A549 (cell line): ENCODE data around the gene FGD5. TPM values are rescaled to one million over a fixed set of nuclear protein-coding genes. Genes with fewer than 3 reads are reported as not detected.

Experiments used
- ATAC-seq, 2 experiments: fragments of 200-7000 bp in 1 of 2; fragments of >200 bp in 1 of 2; cut with Nextera tagmentation in 1 of 2; cut with Tn5 transposase in 1 of 2; 3 replicates each; pipeline versions ENCODE4 v1.8.0 to v1.9.1; 2018 to 2020; ENCODE audit warnings: mild to moderate bottlenecking in 1 of 2, moderate library complexity in 1 of 2
- CTCF ChIA-PET: fragments of 300-600 bp; sonication (Branson Sonifier 250); formaldehyde crosslinking; extraction: SDS; loops from one replicate; lab custom pipeline; 2021; ENCODE audit warnings: antibody characterized with exemption, inconsistent platforms; lab: Yijun Ruan, JAX
- POLR2A ChIA-PET: fragments of 350-600 bp; formaldehyde crosslinking; extraction: SDS; loops from one replicate; lab custom pipeline; 2021; ENCODE audit warnings: antibody characterized with exemption, inconsistent platforms; lab: Yijun Ruan, JAX
- DNase-seq, 2 experiments: peaks; one replicate each; pipeline versions ENCODE4 v3.0.0 to v3.0.0-alpha.2; 2011 to 2016; ENCODE audit warnings: low read depth in 1 of 2, low spot score in 1 of 2
- FAIRE-seq: peaks from 2 replicates; lab custom pipeline; 2011; peaks lifted over from hg19 to GRCh38; lab: Jason Lieb, UNC
- H3K27ac ChIP-seq, 2 experiments: fragments of >200 bp; sonication (Bioruptor Twin); formaldehyde crosslinking; 3 replicates each; pipeline ENCODE4 v1.5.1; 2016 to 2017
- H3K4me1 ChIP-seq: fragments of >200 bp; sonication (Bioruptor Twin); formaldehyde crosslinking; 3 replicates; pipeline ENCODE4 v1.6.1; 2016
- H3K4me2 ChIP-seq: fragments of >200 bp; sonication (Bioruptor Twin); formaldehyde crosslinking; 3 replicates; pipeline ENCODE4 v1.6.1; 2016
- H3K4me3 ChIP-seq: fragments of >200 bp; sonication (Bioruptor Twin); formaldehyde crosslinking; 3 replicates; pipeline ENCODE4 v1.5.1; 2016
- H3K9me3 ChIP-seq: fragments of >200 bp; sonication (Bioruptor Twin); formaldehyde crosslinking; 3 replicates; pipeline ENCODE4 v1.6.1; 2016
- CHD2 ChIP-seq: fragments of 150-350 bp; IDR thresholded peaks from 2 replicates; pipeline ENCODE4 v1.6.1; 2014; ENCODE audit warnings: low read length; ENCODE audit not compliant: partially characterized antibody
- EHF ChIP-seq: fragments of 250-450 bp; sonication (Bioruptor Pico); IDR thresholded peaks from 2 replicates; pipeline ENCODE4 v1.5.0; 2020; ENCODE audit warnings: mild to moderate bottlenecking
- EHMT2 ChIP-seq: fragments of 200-600 bp; sonication (generic); IDR thresholded peaks from 2 replicates; pipeline ENCODE4 v1.6.1; 2016; ENCODE audit warnings: antibody characterized with exemption, low read depth, mild to moderate bottlenecking, moderate library complexity
- GATA3 ChIP-seq: IDR thresholded peaks from 2 replicates; pipeline ENCODE4 v1.6.1; 2012; ENCODE audit warnings: borderline replicate concordance
- HOXB5 ChIP-seq: fragments of 250-450 bp; sonication (Bioruptor Pico); IDR thresholded peaks from 2 replicates; pipeline ENCODE4 v1.5.0; 2020; ENCODE audit warnings: mild to moderate bottlenecking, moderate library complexity
- JUNB ChIP-seq: fragments of >200 bp; sonication (Bioruptor Twin); formaldehyde crosslinking; IDR thresholded peaks from 2 replicates; pipeline ENCODE4 v1.6.1; 2016
- MAFK ChIP-seq: fragments of 450-650 bp; IDR thresholded peaks from 2 replicates; pipeline ENCODE4 v1.6.1; 2014; ENCODE audit not compliant: partially characterized antibody
- NPAS2 ChIP-seq: fragments of 250-450 bp; sonication (Bioruptor Pico); IDR thresholded peaks from 2 replicates; pipeline ENCODE4 v1.8.0; 2022; ENCODE audit warnings: mild to moderate bottlenecking, moderate library complexity, borderline replicate concordance
- NR3C1 ChIP-seq: fragments of >200 bp; sonication (Bioruptor Twin); formaldehyde crosslinking; IDR thresholded peaks from 3 replicates; pipeline ENCODE4 v1.6.1; 2017
- POLR2A ChIP-seq: IDR thresholded peaks from 2 replicates; pipeline ENCODE4 v1.6.1; 2012; ENCODE audit warnings: mild to moderate bottlenecking, low read length
- RAD21 ChIP-seq, 2 experiments: fragments of >200 bp in 1 of 2; sonication (Bioruptor Twin) in 1 of 2; formaldehyde crosslinking in 1 of 2; IDR thresholded peaks in 1 of 2; conservative IDR thresholded peaks in 1 of 2; 2 replicates in 1 of 2; 3 replicates in 1 of 2; pipeline ENCODE4 v1.6.1; 2012 to 2018; ENCODE audit warnings: inconsistent platforms in 1 of 2
- RCOR1 ChIP-seq: fragments of 150-350 bp; IDR thresholded peaks from 2 replicates; pipeline ENCODE4 v1.6.1; 2014; ENCODE audit warnings: antibody characterized with exemption, low read length, low read depth
- RFX5 ChIP-seq: fragments of 450-650 bp; IDR thresholded peaks from 2 replicates; pipeline ENCODE4 v1.7.1; 2014; ENCODE audit warnings: antibody characterized with exemption, mild to moderate bottlenecking, moderate library complexity
- SMC3 ChIP-seq: fragments of >200 bp; sonication (Bioruptor Twin); formaldehyde crosslinking; IDR thresholded peaks from 3 replicates; pipeline ENCODE4 v1.6.1; 2018; ENCODE audit warnings: inconsistent platforms
- SREBF2 ChIP-seq: fragments of 450-650 bp; IDR thresholded peaks from 2 replicates; pipeline ENCODE4 v1.6.1; 2014; ENCODE audit warnings: mild to moderate bottlenecking, moderate library complexity
- TFCP2L1 ChIP-seq: fragments of 250-450 bp; sonication (Bioruptor Pico); IDR thresholded peaks from 2 replicates; pipeline ENCODE4 v1.5.0; 2021; ENCODE audit warnings: mild to moderate bottlenecking
- TP53 ChIP-seq: fragments of 250-450 bp; sonication (Bioruptor Pico); IDR thresholded peaks from 2 replicates; pipeline ENCODE4 v1.5.0; 2021; ENCODE audit warnings: mild to moderate bottlenecking, moderate library complexity
- ZFP36 ChIP-seq: fragments of 450-650 bp; IDR thresholded peaks from 2 replicates; pipeline ENCODE4 v1.6.1; 2014; ENCODE audit warnings: borderline replicate concordance; ENCODE audit not compliant: partially characterized antibody
- WGBS: methylation state at CpG from one replicate; pipeline ENCODE4 v1.1.6; 2017; ENCODE audit errors: missing lambda C conversion rate; 5-methylcytosine and 5-hydroxymethylcytosine counted together
- polyA plus RNA-seq, 4 experiments: library from polyadenylated mRNA; depleted of rRNA in 3 of 4; stranded (reverse); fragments of >200 nt; fragmentation: RNase III in 1 of 4; extraction: RNeasy Plus Mini Kit Qiagen cat#74134 plus additional on column Dnase treatment in 1 of 4; gene quantifications; 2 replicates in 3 of 4; 3 replicates in 1 of 4; pipeline ENCODE4 v1.2.3, GENCODE V29; 2011 to 2017
- TF ChIP-seq, protein P1 (sequence below): fragments of >200 bp; sonication (Bioruptor Twin); formaldehyde crosslinking; IDR thresholded peaks from 3 replicates; pipeline ENCODE4 v1.5.1; 2016
- TF ChIP-seq, protein P2 (sequence below): fragments of >200 bp; sonication (Bioruptor Twin); formaldehyde crosslinking; IDR thresholded peaks from 3 replicates; pipeline ENCODE4 v1.6.1; 2016
- TF ChIP-seq, protein P3 (sequence below): fragments of 250-450 bp; sonication (Bioruptor Pico); IDR thresholded peaks from 2 replicates; pipeline ENCODE4 v1.5.0; 2021; ENCODE audit warnings: mild to moderate bottlenecking, moderate library complexity, borderline replicate concordance
- TF ChIP-seq, protein P4 (sequence below): fragments of 450-650 bp; IDR thresholded peaks from 2 replicates; pipeline ENCODE4 v1.6.1; 2014; ENCODE audit warnings: antibody characterized with exemption

FGD5 gene
- polyA plus RNA-seq, 2 of the 4 experiments (the other 2 are of a cell fraction): 0.16 TPM; not detected in 1

GRCh38 chr3:14920536-14920935 lies 101.8 kb downstream of the FGD5 start (continued):
- TF ChIP-seq NPAS2 (no peak), RCOR1 (no peak), TFCP2L1 (no peak)

DNA sequence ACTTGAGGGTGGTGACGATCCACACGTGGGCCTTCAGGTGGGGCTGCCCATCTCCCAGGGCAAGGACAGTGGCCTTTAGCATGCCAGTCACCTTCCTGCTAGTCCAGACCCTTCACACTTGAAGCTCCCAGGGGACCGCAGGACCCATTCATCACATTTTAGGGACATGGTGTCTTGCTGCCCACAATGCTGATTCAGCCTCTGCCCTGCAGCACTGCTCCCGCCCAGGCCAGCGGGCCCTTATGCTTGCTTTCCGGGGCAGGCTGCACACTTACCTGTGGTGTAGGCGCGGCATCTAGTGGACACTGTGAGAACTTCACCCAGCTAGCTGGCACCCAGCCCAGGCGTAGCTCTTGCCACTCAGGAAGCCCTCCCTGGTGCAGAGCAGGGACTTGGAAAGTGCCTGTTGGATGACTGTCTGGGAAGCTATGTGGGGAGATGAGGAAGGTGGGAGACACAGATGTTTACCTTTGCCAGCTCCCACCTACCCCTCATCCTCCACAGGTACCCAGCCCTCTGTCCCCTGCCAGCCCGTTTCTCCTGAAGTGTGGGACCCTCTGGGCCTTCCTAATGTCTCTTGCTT lies 102.4 kb downstream of the FGD5 start:
- H3K4me3 ChIP-seq: no peak overlapping the region
- no peak for FAIRE-seq
- TF ChIP-seq CHD2: no peak
- TF ChIP-seq MAFK: peak; percentile 82
- TF ChIP-seq JUNB: no peak
- TF ChIP-seq, protein P1, sequence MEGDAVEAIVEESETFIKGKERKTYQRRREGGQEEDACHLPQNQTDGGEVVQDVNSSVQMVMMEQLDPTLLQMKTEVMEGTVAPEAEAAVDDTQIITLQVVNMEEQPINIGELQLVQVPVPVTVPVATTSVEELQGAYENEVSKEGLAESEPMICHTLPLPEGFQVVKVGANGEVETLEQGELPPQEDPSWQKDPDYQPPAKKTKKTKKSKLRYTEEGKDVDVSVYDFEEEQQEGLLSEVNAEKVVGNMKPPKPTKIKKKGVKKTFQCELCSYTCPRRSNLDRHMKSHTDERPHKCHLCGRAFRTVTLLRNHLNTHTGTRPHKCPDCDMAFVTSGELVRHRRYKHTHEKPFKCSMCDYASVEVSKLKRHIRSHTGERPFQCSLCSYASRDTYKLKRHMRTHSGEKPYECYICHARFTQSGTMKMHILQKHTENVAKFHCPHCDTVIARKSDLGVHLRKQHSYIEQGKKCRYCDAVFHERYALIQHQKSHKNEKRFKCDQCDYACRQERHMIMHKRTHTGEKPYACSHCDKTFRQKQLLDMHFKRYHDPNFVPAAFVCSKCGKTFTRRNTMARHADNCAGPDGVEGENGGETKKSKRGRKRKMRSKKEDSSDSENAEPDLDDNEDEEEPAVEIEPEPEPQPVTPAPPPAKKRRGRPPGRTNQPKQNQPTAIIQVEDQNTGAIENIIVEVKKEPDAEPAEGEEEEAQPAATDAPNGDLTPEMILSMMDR: peak; percentile 95
- TF ChIP-seq SMC3: peak; percentile 85
- TF ChIP-seq RAD21 (conservative IDR thresholded peaks at IDR 0.05 in 1 of 2, IDR thresholded peaks at IDR 0.05 in 1 of 2): peak; percentile 97
- no peak for TF ChIP-seq HOXB5
- TF ChIP-seq, all 56 proteins: peak for 4
- WGBS: 28% methylated on average over 9 of the region's 10 CpGs
- ChIA-PET CTCF (interaction anchor here (0.5 to 10.2 kb wide), 77 partner anchors 9 to 1025 kb away, joined by 3 to 160 read pairs (median 4); partner anchors contain the start of gene C3orf20), POLR2A (no interaction called here)
- Histone ChIP-seq H3K4me2 (peak overlapping the region; percentile 26; the same call in 1 of the 3 replicates), H3K27ac (no peak overlapping the region), H3K4me1 (no peaks in the 10 kb centered on the region), H3K9me3 (no peaks in the 10 kb centered on the region)
- peak; percentile 75 to 81 for DNase-seq
- ATAC-seq: peak; percentile 84 to 88

DNA sequence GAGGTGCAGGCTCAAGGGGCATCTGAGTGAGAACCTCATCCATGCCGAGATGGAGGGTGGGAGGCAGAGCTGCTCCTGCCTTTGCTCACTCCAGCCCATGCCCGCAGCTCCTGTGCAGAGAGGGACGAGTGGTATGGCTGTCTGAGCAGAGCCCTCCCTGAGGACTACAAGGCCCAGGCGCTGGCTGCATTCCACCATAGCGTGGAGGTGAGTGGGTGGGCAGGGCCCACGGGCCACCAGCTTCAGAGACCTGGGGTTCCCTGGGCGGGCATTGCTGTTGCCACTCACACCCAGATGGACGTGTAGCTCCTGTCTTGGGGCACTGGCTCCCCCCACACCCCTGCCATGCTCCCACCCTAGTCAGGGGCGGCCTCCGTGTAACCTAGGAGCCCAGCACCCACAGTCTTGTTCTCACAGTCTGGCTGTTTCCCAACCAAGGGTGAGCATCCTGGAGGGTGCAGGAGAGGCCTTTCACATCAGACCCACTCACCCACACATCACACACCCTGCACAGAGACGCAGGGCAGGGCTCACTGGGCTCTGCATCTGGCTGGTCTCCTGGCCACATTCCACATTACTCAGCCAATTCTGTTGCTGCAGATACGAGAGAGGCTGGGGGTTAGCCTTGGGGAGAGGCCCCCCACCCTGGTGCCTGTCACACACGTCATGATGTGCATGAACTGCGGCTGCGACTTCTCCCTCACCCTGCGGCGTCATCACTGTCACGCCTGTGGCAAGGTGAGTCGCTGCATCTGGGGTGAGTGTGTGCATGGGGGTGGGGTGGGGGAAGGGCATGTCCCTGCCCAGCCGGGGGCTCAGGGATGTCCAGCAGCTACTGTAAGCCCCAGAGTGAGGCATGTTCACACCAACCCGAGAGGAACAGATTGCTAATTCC lies 103.3 kb downstream of the FGD5 start:
- no peak for ATAC-seq
- TF ChIP-seq SREBF2 (no peak), POLR2A (no peak), HOXB5 (no peak), EHMT2 (no peak), EHF (CRISPR knock-in tag) (no peak), TFCP2L1 (no peak), GATA3 (no peak), TP53 (CRISPR knock-in tag) (no peak), RCOR1 (no peak), NR3C1 (no peak), JUNB (no peak), ZFP36 (no peak), RFX5 (no peak), MAFK (no peak)
- TF ChIP-seq, protein P2, sequence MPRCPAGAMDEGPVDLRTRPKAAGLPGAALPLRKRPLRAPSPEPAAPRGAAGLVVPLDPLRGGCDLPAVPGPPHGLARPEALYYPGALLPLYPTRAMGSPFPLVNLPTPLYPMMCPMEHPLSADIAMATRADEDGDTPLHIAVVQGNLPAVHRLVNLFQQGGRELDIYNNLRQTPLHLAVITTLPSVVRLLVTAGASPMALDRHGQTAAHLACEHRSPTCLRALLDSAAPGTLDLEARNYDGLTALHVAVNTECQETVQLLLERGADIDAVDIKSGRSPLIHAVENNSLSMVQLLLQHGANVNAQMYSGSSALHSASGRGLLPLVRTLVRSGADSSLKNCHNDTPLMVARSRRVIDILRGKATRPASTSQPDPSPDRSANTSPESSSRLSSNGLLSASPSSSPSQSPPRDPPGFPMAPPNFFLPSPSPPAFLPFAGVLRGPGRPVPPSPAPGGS: no peak
- TF ChIP-seq, protein P3, sequence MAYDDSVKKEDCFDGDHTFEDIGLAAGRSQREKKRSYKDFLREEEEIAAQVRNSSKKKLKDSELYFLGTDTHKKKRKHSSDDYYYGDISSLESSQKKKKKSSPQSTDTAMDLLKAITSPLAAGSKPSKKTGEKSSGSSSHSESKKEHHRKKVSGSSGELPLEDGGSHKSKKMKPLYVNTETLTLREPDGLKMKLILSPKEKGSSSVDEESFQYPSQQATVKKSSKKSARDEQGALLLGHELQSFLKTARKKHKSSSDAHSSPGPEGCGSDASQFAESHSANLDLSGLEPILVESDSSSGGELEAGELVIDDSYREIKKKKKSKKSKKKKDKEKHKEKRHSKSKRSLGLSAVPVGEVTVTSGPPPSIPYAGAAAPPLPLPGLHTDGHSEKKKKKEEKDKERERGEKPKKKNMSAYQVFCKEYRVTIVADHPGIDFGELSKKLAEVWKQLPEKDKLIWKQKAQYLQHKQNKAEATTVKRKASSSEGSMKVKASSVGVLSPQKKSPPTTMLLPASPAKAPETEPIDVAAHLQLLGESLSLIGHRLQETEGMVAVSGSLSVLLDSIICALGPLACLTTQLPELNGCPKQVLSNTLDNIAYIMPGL (CRISPR knock-in tag): no peak
- TF ChIP-seq, protein P4, sequence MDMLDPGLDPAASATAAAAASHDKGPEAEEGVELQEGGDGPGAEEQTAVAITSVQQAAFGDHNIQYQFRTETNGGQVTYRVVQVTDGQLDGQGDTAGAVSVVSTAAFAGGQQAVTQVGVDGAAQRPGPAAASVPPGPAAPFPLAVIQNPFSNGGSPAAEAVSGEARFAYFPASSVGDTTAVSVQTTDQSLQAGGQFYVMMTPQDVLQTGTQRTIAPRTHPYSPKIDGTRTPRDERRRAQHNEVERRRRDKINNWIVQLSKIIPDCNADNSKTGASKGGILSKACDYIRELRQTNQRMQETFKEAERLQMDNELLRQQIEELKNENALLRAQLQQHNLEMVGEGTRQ: no peak
- TF ChIP-seq, all 56 proteins: peak for 0
- 36% methylated on average over 9 of the region's 21 CpGs for WGBS
- H3K27ac ChIP-seq: no peak overlapping the region
- no peak for DNase-seq
- H3K4me3 ChIP-seq: no peak overlapping the region
- no peak overlapping the region for H3K4me2 ChIP-seq
- POLR2A ChIA-PET: no interaction called here
- FAIRE-seq: no peak
- no peaks in the 10 kb centered on the region for H3K4me1 ChIP-seq
- H3K9me3 ChIP-seq: no peaks in the 10 kb centered on the region
- CTCF ChIA-PET: interaction anchor here (0.5 to 10.2 kb wide), 67 partner anchors 8 to 720 kb away, joined by 3 to 160 read pairs (median 4); partner anchors contain the start of gene C3orf20
